B cell (primary cell): ENCODE data around the gene MRPL4. TPM values are rescaled to one million over a fixed set of nuclear protein-coding genes. Genes with fewer than 3 reads are reported as not detected.

Source experiments
- ATAC-seq: fragments of 200-7000 bp; cut with Tn5 transposase; one replicate; pipeline ENCODE4 v1.10.0; 2021; ENCODE audit warnings: low read depth, mild to moderate bottlenecking, moderate number of reproducible peaks, moderate library complexity
- CTCF ChIA-PET: fragments of 350-600 bp; sonication (Branson Sonifier 250); formaldehyde crosslinking; loops from one replicate; lab custom pipeline; 2021; ENCODE audit warnings: antibody characterized with exemption, inconsistent platforms; lab: Charles Lee
- POLR2A ChIA-PET: fragments of 350-600 bp; sonication (Branson Sonifier 250); formaldehyde crosslinking; loops from one replicate; lab custom pipeline; 2021; ENCODE audit warnings: antibody characterized with exemption; lab: Charles Lee
- DNase-seq: peaks from one replicate; pipeline ENCODE4 v3.0.0; 2013
- H2AFZ ChIP-seq: 2 replicates; pipeline ENCODE4 v1.6.1; 2012; ENCODE audit warnings: mild to moderate bottlenecking, low read depth, low read length; ENCODE audit not compliant: insufficient read depth, poor library complexity, severe bottlenecking
- H3K27ac ChIP-seq, 2 donors: 1 replicate in 1 of 2; 2 replicates in 1 of 2; pipeline ENCODE4 v1.5.1; 2012 to 2013; ENCODE audit warnings: low read length in 2 of 2, mild to moderate bottlenecking in 2 of 2, moderate library complexity in 1 of 2
- H3K27me3 ChIP-seq, 4 experiments: fragments of 200-600 bp in 1 of 4; sonication (generic) in 1 of 4; replicated peaks in 1 of 4; 1 replicate in 2 of 4; 2 replicates in 2 of 4; pipeline versions ENCODE4 v1.6.1 to v1.7.0; 2013 to 2016; ENCODE audit warnings: low read length in 3 of 4, mild to moderate bottlenecking in 2 of 4, mixed read lengths in 1 of 4, moderate library complexity in 1 of 4; ENCODE audit not compliant: insufficient read depth in 4 of 4, control insufficient read depth in 3 of 4; ENCODE audit errors: control extremely low read depth in 1 of 4
- H3K36me3 ChIP-seq, 2 experiments: replicated peaks in 1 of 2; 1 replicate in 1 of 2; 2 replicates in 1 of 2; pipeline versions ENCODE4 v1.6.1 to v1.7.1; 2013; ENCODE audit warnings: low read length in 1 of 2; ENCODE audit not compliant: insufficient read depth in 2 of 2, control insufficient read depth in 1 of 2; ENCODE audit errors: control extremely low read depth in 1 of 2, extremely low read depth in 1 of 2
- H3K4me1 ChIP-seq, 2 donors: fragments of 200-600 bp in 1 of 2; sonication (generic) in 1 of 2; 1 replicate in 1 of 2; 2 replicates in 1 of 2; pipeline versions ENCODE4 v1.5.1 to v1.6.1; 2013 to 2017; ENCODE audit warnings: low read length in 2 of 2; ENCODE audit not compliant: control insufficient read depth in 2 of 2, insufficient read depth in 2 of 2
- H3K4me2 ChIP-seq: replicated peaks from 2 replicates; pipeline ENCODE3; 2012; ENCODE audit warnings: mild to moderate bottlenecking, low read depth, low read length; ENCODE audit not compliant: poor library complexity, severe bottlenecking
- H3K4me3 ChIP-seq, 5 experiments: fragments of 200-600 bp in 1 of 5; sonication (generic) in 1 of 5; 1 replicate in 3 of 5; 2 replicates in 2 of 5; pipeline versions ENCODE4 v1.5.1 to v1.7.0; 2011 to 2016; ENCODE audit warnings: low read length in 4 of 5, mild to moderate bottlenecking in 4 of 5, low read depth in 2 of 5, control low read depth in 1 of 5, moderate library complexity in 1 of 5; ENCODE audit not compliant: insufficient read depth in 1 of 5; ENCODE audit errors: control extremely low read depth in 1 of 5, extremely low read depth in 1 of 5
- H3K79me2 ChIP-seq: fragments of 200-600 bp; sonication (generic); one replicate; pipeline ENCODE4 v1.6.0; 2016; ENCODE audit warnings: low read length; ENCODE audit not compliant: control insufficient read depth, insufficient read depth
- H3K9ac ChIP-seq: fragments of 200-600 bp; sonication (generic); 2 replicates; pipeline ENCODE4 v1.6.1; 2017; ENCODE audit warnings: mild to moderate bottlenecking, low read length, moderate library complexity
- H3K9me3 ChIP-seq, 3 donors: one replicate each; pipeline versions ENCODE4 v1.6.1 to v1.7.1; 2013; ENCODE audit warnings: low read length in 2 of 3; ENCODE audit not compliant: control insufficient read depth in 2 of 3, insufficient read depth in 1 of 3; ENCODE audit errors: control extremely low read depth in 1 of 3
- H4K20me1 ChIP-seq: 2 replicates; pipeline ENCODE4 v1.6.0; 2012; ENCODE audit warnings: mild to moderate bottlenecking, low read length; ENCODE audit not compliant: insufficient read depth, control insufficient read depth, poor library complexity, severe bottlenecking
- H3K27ac Mint-ChIP-seq: one replicate; pipeline ENCODE4 v1.8.0; 2021; ENCODE audit warnings: mixed read lengths
- H3K27me3 Mint-ChIP-seq: one replicate; pipeline ENCODE4 v1.8.0; 2021; ENCODE audit warnings: mixed read lengths
- H3K4me1 Mint-ChIP-seq: one replicate; pipeline ENCODE4 v1.8.0; 2021; ENCODE audit warnings: mixed read lengths
- H3K4me3 Mint-ChIP-seq: one replicate; pipeline ENCODE4 v1.8.0; 2021; ENCODE audit warnings: mixed read lengths
- H3K9me3 Mint-ChIP-seq: one replicate; pipeline ENCODE4 v1.8.0; 2022; ENCODE audit warnings: mixed read lengths; ENCODE audit not compliant: insufficient read depth
- CTCF ChIP-seq: fragments of 200-600 bp; IDR thresholded peaks from one replicate; pipeline ENCODE4 v1.8.0; 2022; ENCODE audit warnings: antibody characterized with exemption, mild to moderate bottlenecking
- EZH2 ChIP-seq: IDR thresholded peaks from 2 replicates; pipeline ENCODE4 v1.6.1; 2012; ENCODE audit warnings: borderline replicate concordance, low read depth, mild to moderate bottlenecking, moderate library complexity, low read length; ENCODE audit not compliant: insufficient read depth, poor library complexity, severe bottlenecking
- WGBS: methylation state at CpG from one replicate; pipeline ENCODE4 v1.1.5; 2013; ENCODE audit warnings: missing lambda C conversion rate; ENCODE audit not compliant: insufficient coverage; 5-methylcytosine and 5-hydroxymethylcytosine counted together
- intact Hi-C: fragments of 100-400 bp; cut with micrococcal nuclease; formaldehyde crosslinking; loops from one replicate; pipeline ENCODE4 v1.10.0; 2022
- polyA plus RNA-seq: library from polyadenylated mRNA; depleted of rRNA; stranded (reverse); fragments of >200 nt; gene quantifications from 2 replicates; pipeline ENCODE4 v1.2.3, GENCODE V29; 2012
- total RNA-seq, 2 donors: library from RNA; stranded (reverse); fragments of 120-200 nt in 1 of 2; gene quantifications; 1 replicate in 1 of 2; 2 replicates in 1 of 2; pipeline versions ENCODE4 v1.2.3 to v1.2.4, GENCODE V29; 2013 to 2022

Gene MRPL4
- total and polyA plus RNA-seq, 2 donors (not counting 1 experiment from before 2014, with no cell fraction given): 39.8 to 81.1 TPM

GRCh38 chr19:10295305-10295846 is 43.4 kb downstream of the MRPL4 start:
- Mint-ChIP-seq H3K27ac (peak overlapping the region; percentile 83), H3K9me3 (no peaks in the 10 kb centered on the region), H3K4me1 (peaks cover 43% of the 10 kb centered on the region), H3K4me3 (peak overlapping the region; percentile 85), H3K27me3 (peaks cover 35% of the 10 kb centered on the region)
- Histone ChIP-seq H4K20me1 (peaks cover 23% of the 10 kb centered on the region), H3K9me3 (peaks cover 0 to 47% (median 0%) of the 10 kb centered on the region in 3 donors), H3K4me2 (peak overlapping the region; percentile 85), H3K4me1 (peaks cover 56 to 58% of the 10 kb centered on the region in 2 donors), H3K79me2 (no peaks in the 10 kb centered on the region), H3K36me3 (no peaks in the 10 kb centered on the region), H2AFZ (peak overlapping the region; percentile 71), H3K4me3 (peak overlapping the region; percentile 37 to 64 (median 41)), H3K9ac (peak overlapping the region; percentile 50), H3K27me3 (peaks cover 0 to 60% (median 41%) of the 10 kb centered on the region in 4 experiments), H3K27ac (no peak overlapping the region)
- CTCF ChIA-PET: interaction anchor here (1.6 to 2.5 kb wide), 2 partner anchors 26 to 94 kb away, joined by 5 to 7 read pairs; no protein-coding TSS in a partner anchor
- no peak for TF ChIP-seq CTCF
- no peak for TF ChIP-seq EZH2
- ATAC-seq: peak; percentile 79
- 2% methylated on average over 48 of the region's 48 CpGs for WGBS
- POLR2A ChIA-PET: interaction anchor here (0.8 to 1.2 kb wide), 2 partner anchors 10 to 108 kb away, joined by 3 read pairs; partner anchors contain the start of gene CDC37
- DNase-seq: peak; percentile 86
- intact Hi-C loops: no loop called here
